Myocyte (in vitro differentiated cells): ENCODE measurements around the gene HELZ. TPM values are rescaled to one million over a fixed set of nuclear protein-coding genes. Genes with fewer than 3 reads are reported as not detected.

Experiments
- DNase-seq: peaks from one replicate; pipeline ENCODE4 v3.0.0-alpha.2; 2012; ENCODE audit warnings: low read depth
- total RNA-seq: library from RNA; depleted of rRNA; stranded (reverse); fragments of >200 nt; gene quantifications from 2 replicates; pipeline ENCODE4 v1.2.3, GENCODE V29; 2014

Gene HELZ
- total RNA-seq, 1 donor from 2014 or later = 41.9 TPM

DNA sequence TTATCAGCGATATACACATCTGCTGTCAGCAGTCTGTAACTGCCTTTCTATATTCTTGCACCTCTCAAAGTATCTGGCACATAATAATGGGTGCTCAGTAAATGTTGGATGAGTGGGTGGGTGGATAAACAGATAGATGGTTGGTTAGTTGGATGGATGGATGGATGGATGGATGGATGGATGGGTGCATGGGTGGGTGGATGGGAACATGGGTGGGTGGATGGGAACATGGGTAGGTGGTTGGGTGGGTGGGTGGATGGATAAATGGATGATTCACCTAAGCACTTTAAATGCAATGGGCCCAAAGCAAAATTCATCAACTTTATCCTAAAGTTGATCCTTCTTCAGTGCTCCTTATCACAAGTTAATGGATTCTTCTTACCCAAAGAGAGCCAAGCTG, 48.6 kb downstream of the HELZ start:
- DNase-seq = no peak

DNA sequence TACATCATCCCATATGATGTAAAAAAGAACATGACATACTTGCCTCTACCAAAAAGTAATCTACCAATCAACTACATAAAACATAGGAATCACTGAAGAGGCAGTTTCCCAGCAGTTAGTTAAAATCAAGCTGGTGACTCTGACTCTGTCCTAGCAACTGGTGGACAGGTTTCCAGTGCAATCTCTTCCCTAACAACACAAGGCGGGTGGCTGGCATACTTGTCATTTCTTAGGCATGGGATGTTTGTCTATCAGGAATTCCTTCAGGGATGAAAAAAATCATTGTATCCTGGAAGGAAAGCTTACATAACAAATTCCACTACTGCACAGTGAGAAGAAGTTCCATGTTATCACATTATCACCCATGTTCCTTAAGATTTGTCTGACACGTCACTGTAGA, 50.9 kb downstream of the HELZ start:
- peak; percentile 63 for DNase-seq

GRCh38 chr17:67187927-67188326, 57.1 kb downstream of the HELZ start:
- DNase-seq = no peak

DNA sequence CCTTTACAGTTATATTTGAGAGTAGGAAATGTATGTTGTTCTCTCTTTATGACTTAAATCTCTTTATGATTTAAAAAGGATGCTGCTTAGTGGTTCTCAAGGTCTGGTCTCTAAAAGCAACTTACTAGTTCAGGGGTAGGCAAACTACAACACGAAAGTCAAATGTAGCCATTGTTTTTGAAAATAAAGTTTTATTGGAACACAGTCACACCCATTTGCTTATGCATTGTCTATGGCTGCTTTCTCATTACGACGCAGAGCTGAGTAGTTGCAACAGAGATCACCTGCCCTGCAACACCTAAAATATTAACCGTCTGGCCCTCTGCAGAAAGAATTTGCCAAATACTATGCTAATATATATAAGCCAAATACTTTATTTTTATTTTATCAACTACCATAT, 58.2 kb downstream of the HELZ start:
- DNase-seq = no peak

DNA sequence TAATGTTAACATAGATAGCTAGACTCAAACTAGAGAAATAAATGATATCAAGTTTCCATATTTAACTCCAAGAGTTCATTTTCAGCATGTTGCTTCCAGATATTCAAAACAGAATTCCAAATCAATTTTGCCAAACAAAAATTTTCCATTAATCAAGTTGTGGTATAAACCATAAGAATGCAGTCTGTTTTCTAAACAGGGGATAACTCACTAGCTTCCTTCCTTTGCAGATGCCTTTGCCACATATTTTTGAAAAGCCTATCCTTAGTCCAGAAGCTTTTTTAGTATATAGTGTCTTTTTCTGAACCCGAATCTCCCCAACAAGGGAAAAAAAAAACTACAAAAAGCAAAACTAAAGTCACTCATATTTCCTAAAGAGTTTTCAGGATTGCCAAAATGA, 61.5 kb downstream of the HELZ start:
- no peak for DNase-seq

- DNase-seq = no peak
Measured at GRCh38 chr17:67181825-67182224, 63.2 kb downstream of the HELZ start.

DNA sequence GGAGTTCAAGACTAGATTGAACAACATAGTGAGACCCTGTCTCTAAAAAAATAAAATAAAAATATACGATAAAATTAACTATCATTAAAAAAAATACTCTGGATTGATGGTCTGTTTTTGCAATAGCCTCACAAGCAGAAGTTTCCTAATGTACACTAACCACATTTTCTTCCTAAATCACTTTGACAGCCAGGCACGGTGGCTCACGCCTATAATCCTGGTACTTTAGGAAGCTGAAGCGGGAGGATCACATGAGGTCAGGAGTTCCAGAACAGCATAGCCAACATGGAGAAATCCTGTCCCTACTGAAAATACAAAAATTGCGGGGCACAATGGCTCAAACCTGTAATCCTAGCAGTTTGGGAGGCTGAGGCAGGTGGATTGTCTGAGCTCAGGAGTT, 64.7 kb downstream of the HELZ start:
- DNase-seq = no peak

DNA sequence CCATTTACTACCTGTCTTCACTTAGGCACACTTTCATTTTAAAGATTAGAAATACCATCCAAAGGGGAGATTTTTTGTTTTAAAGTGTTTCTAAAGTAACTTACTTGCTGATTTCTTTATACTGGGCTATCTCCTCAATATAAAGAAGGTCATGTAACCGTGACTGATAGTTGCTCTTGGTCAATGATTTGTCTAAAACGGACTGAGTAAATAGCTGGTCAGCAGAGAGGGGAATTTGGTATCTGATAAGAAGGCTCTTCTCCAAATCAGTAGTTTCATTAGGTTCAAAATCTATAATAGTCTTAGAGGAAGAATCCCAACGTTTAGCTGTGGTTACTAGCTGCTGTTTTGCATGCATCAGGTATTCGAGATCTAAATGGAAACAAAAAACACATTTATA, 66.4 kb downstream of the HELZ start:
- DNase-seq = no peak

- DNase-seq = no peak
Measured at GRCh38 chr17:67177732-67178131, 67.3 kb downstream of the HELZ start.

DNA sequence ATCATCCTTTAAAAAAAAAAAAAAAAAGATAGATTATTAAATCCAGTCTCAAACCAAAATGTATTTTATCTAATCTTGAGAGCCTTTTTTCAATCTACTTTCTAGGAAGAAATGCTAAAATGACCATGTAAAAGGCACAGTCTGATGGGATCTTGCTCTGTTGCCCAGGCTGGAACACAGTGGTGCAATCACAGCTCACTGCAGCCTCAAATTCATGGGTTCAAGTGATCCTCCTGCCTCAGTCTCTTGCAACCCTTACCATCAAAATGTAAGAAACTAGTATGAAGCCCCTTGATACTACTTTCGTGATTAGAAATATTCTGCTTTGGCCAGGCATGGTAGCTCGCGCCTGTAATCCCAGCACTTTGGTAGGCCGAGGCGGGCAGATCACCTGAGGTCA, 70.8 kb downstream of the HELZ start:
- DNase-seq = no peak

- DNase-seq = no peak
Measured at GRCh38 chr17:67171560-67171959, 73.4 kb downstream of the HELZ start.

- DNase-seq = no peak
Measured at GRCh38 chr17:67168496-67168895, 76.5 kb downstream of the HELZ start.

DNA sequence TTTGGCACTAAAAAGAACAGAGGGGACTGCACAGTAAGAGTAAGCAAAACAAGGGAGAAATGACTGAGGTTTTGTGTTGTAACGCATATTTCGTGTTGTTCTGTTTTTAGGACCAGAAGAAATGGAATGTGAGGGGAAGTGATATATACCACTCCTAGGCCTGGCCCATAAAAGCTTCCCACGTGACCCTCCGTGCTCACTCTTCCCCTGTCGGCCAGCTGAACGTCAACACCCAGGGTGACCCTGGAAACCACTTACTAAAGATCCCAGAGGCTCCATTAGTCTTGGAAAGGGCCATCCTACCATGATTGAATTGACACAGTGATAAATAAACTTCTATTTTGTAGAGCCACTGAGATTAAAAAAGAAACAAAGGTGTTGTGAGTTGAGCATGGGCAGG, 79.8 kb downstream of the HELZ start:
- DNase-seq = no peak

- no peak for DNase-seq
Measured at GRCh38 chr17:67164302-67164701, 80.7 kb downstream of the HELZ start.

GRCh38 chr17:67162771-67163170, 82.2 kb downstream of the HELZ start:
- no peak for DNase-seq

DNA sequence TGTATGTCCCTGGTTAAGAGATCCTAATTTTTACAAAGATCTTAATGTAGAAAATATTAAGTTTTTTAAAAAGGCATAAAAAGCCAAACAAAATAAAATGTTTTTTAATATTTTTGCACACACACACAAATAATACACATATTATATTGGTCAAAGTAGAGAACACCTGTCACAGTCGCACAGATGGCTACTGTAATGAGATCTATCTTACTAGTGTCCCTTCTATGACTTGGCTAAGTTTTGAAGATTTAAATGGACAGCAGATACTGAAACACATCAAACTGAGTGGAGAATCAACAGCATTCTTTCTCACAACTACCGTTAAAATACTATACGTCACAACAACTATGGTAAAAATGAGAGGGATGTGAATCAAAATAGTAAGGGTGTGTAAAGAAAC, 83.4 kb downstream of the HELZ start:
- peak; percentile 47 for DNase-seq

- DNase-seq = no peak
Measured at GRCh38 chr17:67160791-67161190, 84.2 kb downstream of the HELZ start.

- DNase-seq = peak; percentile 74
Measured at GRCh38 chr17:67157732-67158639, 87.0 kb downstream of the HELZ start.

DNA sequence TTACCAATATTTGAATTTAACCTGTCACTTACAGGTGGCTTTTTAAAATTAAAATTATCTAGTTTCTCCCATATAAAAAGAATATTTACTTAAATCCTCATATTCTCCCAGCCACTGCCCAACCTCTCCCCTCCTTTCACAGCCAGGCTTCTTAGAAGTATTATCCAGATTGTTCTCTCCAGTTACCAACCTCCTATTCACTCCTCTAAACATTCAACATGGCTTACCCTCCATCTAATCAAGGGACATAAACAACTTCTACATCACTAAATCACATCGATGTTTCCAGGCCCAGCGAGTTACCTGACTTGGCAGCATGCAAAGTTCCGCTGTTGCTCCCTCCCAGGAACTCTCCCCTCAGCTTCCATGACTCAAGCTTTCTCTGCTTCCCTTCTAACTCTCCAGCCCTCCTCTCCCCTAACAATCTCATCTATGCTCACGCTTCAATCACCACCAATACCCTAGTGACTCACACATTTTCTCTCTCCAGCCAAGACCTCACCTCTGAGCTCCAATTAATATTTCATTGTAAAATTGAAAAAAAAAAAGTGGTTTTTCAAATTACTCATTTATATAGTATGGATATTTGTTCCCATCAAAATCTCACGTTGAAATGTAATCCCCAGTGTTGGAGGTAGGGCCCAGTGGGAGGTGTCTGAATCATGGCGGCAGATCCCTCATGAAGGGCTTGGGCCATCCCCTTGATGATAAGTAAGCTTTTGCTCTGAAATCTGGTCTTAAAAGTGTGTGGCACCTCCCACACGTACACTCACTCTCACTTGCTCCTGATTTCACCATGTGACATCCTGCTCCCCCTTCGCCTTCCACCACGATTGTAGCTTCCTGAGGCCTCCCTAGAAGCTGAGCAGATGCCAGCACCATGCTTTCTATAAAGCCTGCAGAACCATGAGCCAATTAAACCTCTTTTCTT, 88.5 kb downstream of the HELZ start:
- DNase-seq = no peak

GRCh38 chr17:67152824-67153223, 92.2 kb downstream of the HELZ start:
- DNase-seq = no peak

- DNase-seq = peak; percentile 33
Measured at GRCh38 chr17:67151717-67152116, 93.3 kb downstream of the HELZ start.

GRCh38 chr17:67150826-67151225, 94.2 kb downstream of the HELZ start:
- no peak for DNase-seq
